ENCODE data around the gene POLR3GL.

POLR3GL gene

DNA sequence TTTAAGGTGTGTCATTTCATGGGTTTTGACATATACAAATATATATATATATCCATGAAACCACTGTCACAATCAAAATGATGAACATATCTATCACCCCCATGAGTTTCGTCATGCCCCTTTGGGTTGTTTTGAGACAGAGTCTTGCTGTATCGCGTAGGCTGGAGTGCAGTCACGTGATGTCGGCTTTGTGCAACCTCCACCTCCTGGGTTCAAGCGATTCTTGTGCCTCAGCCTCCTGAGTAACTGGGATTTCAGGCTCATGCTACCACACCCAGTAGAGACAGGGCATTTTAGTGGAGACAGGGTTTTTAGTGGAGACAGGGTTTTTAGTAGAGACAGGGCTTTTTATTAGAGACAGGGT is 49.1 kb downstream of the POLR3GL start:
- Histone ChIP-seq H3K4me1 (ENCODE audit: insufficient read depth, poor library complexity, severe bottlenecking) (no peaks in the 10 kb centered on the region), H3K27ac (ENCODE audit: poor library complexity, severe bottlenecking) (no peak overlapping the region), H3K4me3 (ENCODE audit: severe bottlenecking) (no peak overlapping the region), H3K27me3 (ENCODE audit: insufficient read depth, poor library complexity, severe bottlenecking) (no peaks in the 10 kb centered on the region), H3K36me3 (ENCODE audit: low read depth) (no peaks in the 10 kb centered on the region), H3K9me3 (ENCODE audit: severe bottlenecking) (no peaks in the 10 kb centered on the region)
- ATAC-seq (ENCODE audit: low read depth): no peak
- no peak for DNase-seq (ENCODE audit: low spot score)
- TF ChIP-seq, protein P1, sequence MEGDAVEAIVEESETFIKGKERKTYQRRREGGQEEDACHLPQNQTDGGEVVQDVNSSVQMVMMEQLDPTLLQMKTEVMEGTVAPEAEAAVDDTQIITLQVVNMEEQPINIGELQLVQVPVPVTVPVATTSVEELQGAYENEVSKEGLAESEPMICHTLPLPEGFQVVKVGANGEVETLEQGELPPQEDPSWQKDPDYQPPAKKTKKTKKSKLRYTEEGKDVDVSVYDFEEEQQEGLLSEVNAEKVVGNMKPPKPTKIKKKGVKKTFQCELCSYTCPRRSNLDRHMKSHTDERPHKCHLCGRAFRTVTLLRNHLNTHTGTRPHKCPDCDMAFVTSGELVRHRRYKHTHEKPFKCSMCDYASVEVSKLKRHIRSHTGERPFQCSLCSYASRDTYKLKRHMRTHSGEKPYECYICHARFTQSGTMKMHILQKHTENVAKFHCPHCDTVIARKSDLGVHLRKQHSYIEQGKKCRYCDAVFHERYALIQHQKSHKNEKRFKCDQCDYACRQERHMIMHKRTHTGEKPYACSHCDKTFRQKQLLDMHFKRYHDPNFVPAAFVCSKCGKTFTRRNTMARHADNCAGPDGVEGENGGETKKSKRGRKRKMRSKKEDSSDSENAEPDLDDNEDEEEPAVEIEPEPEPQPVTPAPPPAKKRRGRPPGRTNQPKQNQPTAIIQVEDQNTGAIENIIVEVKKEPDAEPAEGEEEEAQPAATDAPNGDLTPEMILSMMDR (IDR thresholded peaks at IDR 0.05; ENCODE audit: poor library complexity, severe bottlenecking): no peak

DNA sequence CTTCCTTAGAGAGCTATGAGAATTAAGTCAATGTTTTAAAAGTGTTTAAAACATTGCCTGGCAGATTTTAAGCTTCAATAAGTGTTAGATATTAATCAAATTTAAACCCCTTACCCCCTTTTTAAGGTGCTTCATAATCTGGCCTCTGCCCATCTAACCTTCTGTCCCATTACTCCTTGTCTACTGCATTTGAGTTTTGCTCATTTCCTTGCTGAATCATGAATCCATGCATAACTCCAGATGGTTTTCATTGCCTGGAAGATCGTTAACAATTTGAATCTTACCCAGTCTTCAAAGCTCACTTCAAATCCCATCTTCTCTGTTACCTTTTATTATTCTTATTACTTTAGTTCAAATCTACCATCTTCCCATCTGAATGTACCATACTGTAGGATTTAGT is 52.4 kb downstream of the POLR3GL start:
- H3K4me1 ChIP-seq (ENCODE audit: insufficient read depth, poor library complexity, severe bottlenecking): no peaks in the 10 kb centered on the region
- no peak overlapping the region for H3K27ac ChIP-seq (ENCODE audit: poor library complexity, severe bottlenecking)
- H3K36me3 ChIP-seq (ENCODE audit: low read depth): no peaks in the 10 kb centered on the region
- no peaks in the 10 kb centered on the region for H3K9me3 ChIP-seq (ENCODE audit: severe bottlenecking)
- TF ChIP-seq, protein P1 (IDR thresholded peaks at IDR 0.05; ENCODE audit: poor library complexity, severe bottlenecking): no peak
- no peak for ATAC-seq (ENCODE audit: low read depth)
- H3K27me3 ChIP-seq (ENCODE audit: insufficient read depth, poor library complexity, severe bottlenecking): peaks cover 12% of the 10 kb centered on the region
- DNase-seq (ENCODE audit: low spot score): no peak
- no peak overlapping the region for H3K4me3 ChIP-seq (ENCODE audit: severe bottlenecking)

DNA sequence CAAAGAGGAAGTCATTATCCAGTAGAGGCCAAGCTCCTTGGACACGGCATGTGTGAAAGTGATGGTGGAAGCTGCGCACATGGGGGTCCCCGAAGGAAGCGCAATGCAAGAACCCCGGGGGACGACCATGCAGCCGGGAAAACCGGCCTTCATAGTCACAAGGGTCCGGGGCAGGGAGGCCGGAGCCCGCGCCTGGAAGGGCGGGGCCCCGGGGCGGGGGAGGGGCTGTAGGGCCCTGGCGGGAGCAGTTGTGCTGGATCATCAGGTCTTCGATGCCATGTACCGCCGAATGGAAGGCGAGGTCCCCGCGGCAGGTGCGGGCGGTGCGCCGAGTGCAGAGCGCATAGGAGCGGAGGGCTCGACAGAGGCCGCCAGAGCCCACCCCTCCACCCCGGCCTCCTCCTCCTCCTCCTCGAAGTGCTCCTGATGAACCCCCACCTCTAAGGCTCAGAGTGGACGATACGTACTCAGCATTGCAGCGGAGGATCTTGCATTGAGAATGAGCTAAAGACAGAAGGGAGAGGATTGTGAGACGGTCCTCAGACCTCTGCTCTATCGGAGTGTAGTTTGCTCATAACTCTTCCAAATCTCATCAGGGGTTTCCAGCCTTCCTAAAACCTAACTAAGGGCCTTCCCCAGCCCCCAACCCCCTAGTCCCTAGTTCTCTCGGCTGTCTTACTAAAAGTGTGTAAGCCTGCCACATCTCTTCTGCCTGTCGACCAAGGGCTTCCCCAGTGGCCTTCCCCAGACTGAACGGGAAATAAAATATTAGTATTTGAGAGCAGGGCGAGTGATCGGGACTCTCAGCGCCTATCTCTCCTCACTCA is 55.0 kb downstream of the POLR3GL start:
- DNase-seq (ENCODE audit: low spot score) (no peak), ATAC-seq (ENCODE audit: low read depth) (no peak)
- H3K4me1 ChIP-seq (ENCODE audit: insufficient read depth, poor library complexity, severe bottlenecking): no peaks in the 10 kb centered on the region
- no peak overlapping the region for H3K4me3 ChIP-seq (ENCODE audit: severe bottlenecking)
- TF ChIP-seq, protein P1 (IDR thresholded peaks at IDR 0.05; ENCODE audit: poor library complexity, severe bottlenecking): no peak
- no peaks in the 10 kb centered on the region for H3K36me3 ChIP-seq (ENCODE audit: low read depth)
- H3K27me3 ChIP-seq (ENCODE audit: insufficient read depth, poor library complexity, severe bottlenecking): peaks cover 12% of the 10 kb centered on the region
- H3K27ac ChIP-seq (ENCODE audit: poor library complexity, severe bottlenecking): no peak overlapping the region
- H3K9me3 ChIP-seq (ENCODE audit: severe bottlenecking): no peaks in the 10 kb centered on the region

DNA sequence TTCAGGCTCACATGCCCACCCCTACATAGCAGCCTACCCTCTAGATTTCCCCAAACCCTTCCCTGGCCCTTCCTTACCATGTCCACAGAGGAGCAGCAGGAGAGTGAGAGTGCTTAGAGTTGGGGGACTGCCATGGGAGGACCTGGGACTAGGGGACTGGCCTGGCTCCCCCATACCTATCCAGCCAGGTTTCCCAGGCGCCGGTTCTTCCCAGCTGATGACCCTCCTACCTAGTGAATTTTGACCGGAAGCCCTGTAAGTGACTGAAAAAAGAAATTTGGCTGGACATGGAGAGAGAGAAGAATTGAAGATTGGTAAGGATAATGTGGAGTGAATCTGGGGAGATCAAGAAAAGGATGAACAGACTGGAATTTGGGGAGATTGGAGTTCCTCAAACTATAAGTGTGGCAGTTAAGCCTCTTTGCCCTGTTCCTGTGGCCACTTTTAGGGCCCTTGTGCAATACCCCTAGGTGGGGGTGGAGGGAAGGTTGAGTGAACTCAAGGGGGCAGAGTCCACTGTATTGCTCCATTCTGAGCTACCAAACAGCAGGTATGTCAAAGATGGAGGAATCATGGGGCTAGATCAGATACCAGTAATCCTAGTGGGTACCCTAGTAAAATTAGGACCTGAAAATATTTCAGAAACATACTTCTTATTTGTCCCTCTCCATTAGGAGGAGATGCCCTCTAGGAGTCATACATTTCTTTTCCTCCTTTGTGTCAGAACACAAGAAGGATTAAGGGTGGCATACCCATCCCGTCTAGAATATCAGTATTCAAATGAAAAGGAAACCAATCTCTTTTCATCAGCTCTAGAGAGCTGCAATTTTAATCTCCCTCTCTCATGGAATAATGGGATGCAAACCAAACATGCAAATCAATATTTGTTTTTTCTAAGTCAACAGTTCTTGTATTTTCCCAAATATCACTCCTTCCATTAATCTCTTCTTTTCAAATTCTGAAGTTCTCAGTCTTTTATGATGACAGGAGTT is 55.9 kb downstream of the POLR3GL start:
- Histone ChIP-seq H3K4me1 (ENCODE audit: insufficient read depth, poor library complexity, severe bottlenecking) (no peaks in the 10 kb centered on the region), H3K4me3 (ENCODE audit: severe bottlenecking) (no peak overlapping the region), H3K27ac (ENCODE audit: poor library complexity, severe bottlenecking) (no peak overlapping the region), H3K36me3 (ENCODE audit: low read depth) (no peaks in the 10 kb centered on the region), H3K27me3 (ENCODE audit: insufficient read depth, poor library complexity, severe bottlenecking) (peaks cover 12% of the 10 kb centered on the region), H3K9me3 (ENCODE audit: severe bottlenecking) (no peaks in the 10 kb centered on the region)
- TF ChIP-seq, protein P1 (IDR thresholded peaks at IDR 0.05; ENCODE audit: poor library complexity, severe bottlenecking): no peak
- no peak for DNase-seq (ENCODE audit: low spot score)
- ATAC-seq (ENCODE audit: low read depth): no peak
